ENCODE results near the gene ALAS1.

DNA sequence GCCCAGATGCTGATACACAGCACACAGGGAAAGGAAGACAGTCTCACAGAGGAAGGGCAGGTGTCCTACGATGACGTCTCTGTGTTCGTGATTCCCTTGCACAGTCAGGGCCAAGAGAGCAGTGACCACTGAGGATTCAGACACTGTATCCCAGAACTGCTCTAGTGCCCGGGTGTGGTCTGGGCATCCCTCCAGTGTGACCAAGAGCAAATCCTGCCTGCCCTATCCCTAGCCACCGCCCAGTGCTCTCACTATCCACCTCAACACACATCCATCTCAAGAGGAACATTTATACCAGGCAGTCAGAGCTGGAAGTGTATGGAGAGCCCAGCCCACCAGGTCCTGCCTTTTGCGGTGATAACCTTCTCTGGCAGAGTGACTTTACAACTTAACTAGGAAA lies 51.7 kb downstream of the ALAS1 start:
- no peak for TF ChIP-seq POLR2A (IDR thresholded peaks at IDR 0.05; ENCODE audit: low read depth)
- TF ChIP-seq, protein P1, sequence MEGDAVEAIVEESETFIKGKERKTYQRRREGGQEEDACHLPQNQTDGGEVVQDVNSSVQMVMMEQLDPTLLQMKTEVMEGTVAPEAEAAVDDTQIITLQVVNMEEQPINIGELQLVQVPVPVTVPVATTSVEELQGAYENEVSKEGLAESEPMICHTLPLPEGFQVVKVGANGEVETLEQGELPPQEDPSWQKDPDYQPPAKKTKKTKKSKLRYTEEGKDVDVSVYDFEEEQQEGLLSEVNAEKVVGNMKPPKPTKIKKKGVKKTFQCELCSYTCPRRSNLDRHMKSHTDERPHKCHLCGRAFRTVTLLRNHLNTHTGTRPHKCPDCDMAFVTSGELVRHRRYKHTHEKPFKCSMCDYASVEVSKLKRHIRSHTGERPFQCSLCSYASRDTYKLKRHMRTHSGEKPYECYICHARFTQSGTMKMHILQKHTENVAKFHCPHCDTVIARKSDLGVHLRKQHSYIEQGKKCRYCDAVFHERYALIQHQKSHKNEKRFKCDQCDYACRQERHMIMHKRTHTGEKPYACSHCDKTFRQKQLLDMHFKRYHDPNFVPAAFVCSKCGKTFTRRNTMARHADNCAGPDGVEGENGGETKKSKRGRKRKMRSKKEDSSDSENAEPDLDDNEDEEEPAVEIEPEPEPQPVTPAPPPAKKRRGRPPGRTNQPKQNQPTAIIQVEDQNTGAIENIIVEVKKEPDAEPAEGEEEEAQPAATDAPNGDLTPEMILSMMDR (IDR thresholded peaks at IDR 0.05) = no peak
- TF ChIP-seq EP300 (IDR thresholded peaks at IDR 0.05) = no peak

Data from esophagus muscularis mucosa (tissue), 4 donors.